Neural progenitor cell (in vitro differentiated cells): ENCODE data around the gene CSNK1G1. TPM values are rescaled to one million over a fixed set of nuclear protein-coding genes. Genes with fewer than 3 reads are reported as not detected.
"Not testable (repeated sequence)": the region's sequence is repeated elsewhere in the genome, so short reads cannot be mapped to it uniquely, and the experiment has no call there.

Experiments
- DNase-seq: peaks from one replicate; pipeline ENCODE4 v3.0.0-alpha.2; 2016; ENCODE audit warnings: low spot score
- H2AFZ ChIP-seq: fragments of 200-600 bp; sonication (generic); replicated peaks from 2 replicates; pipeline ENCODE4 v1.6.1; 2016; ENCODE audit warnings: antibody characterized with exemption
- H3F3A ChIP-seq: fragments of 200-600 bp; sonication (generic); 2 replicates; pipeline ENCODE4 v1.6.1; 2016; ENCODE audit warnings: antibody characterized with exemption, low read depth
- H3K27ac ChIP-seq: fragments of 200-600 bp; sonication (generic); 2 replicates; pipeline ENCODE4 v1.5.1; 2016; ENCODE audit warnings: mild to moderate bottlenecking
- H3K27me3 ChIP-seq: fragments of 200-600 bp; sonication (generic); 2 replicates; pipeline ENCODE4 v1.6.1; 2016; ENCODE audit warnings: mild to moderate bottlenecking, moderate library complexity
- H3K36me3 ChIP-seq: fragments of 200-600 bp; sonication (generic); 2 replicates; pipeline ENCODE4 v1.5.1; 2016
- H3K4me1 ChIP-seq: fragments of 200-600 bp; sonication (generic); 2 replicates; pipeline ENCODE4 v1.6.1; 2016; ENCODE audit warnings: mixed run types
- H3K4me2 ChIP-seq: fragments of 200-600 bp; sonication (generic); 2 replicates; pipeline ENCODE4 v1.6.1; 2016
- H3K4me3 ChIP-seq: fragments of 200-600 bp; sonication (generic); 2 replicates; pipeline ENCODE4 v1.5.1; 2016
- H3K79me2 ChIP-seq: fragments of 200-600 bp; sonication (generic); 2 replicates; pipeline ENCODE4 v1.6.1; 2016; ENCODE audit warnings: low read depth
- H3K9ac ChIP-seq: fragments of 200-600 bp; sonication (generic); 2 replicates; pipeline ENCODE4 v1.6.1; 2016
- H3K9me3 ChIP-seq: fragments of 200-600 bp; sonication (generic); 2 replicates; pipeline ENCODE4 v1.5.1; 2016; ENCODE audit warnings: low read depth
- H4K20me1 ChIP-seq: fragments of 200-600 bp; sonication (generic); 2 replicates; pipeline ENCODE4 v1.6.1; 2016; ENCODE audit warnings: low read depth
- H3K27ac Mint-ChIP-seq: 3 replicates; pipeline ENCODE4 v1.8.0; 2021; ENCODE audit warnings: mixed read lengths
- H3K27me3 Mint-ChIP-seq: 2 replicates; pipeline ENCODE4 v1.8.0; 2022; ENCODE audit warnings: low read depth, mild to moderate bottlenecking, inconsistent platforms, moderate library complexity, mixed read lengths; ENCODE audit not compliant: insufficient read depth
- H3K36me3 Mint-ChIP-seq: 3 replicates; pipeline ENCODE4 v1.8.0; 2021; ENCODE audit warnings: mixed read lengths
- H3K4me1 Mint-ChIP-seq: 3 replicates; pipeline ENCODE4 v1.8.0; 2021; ENCODE audit warnings: mixed read lengths
- H3K4me3 Mint-ChIP-seq: 3 replicates; pipeline ENCODE4 v1.8.0; 2021; ENCODE audit warnings: mild to moderate bottlenecking, moderate library complexity, mixed read lengths
- H3K9me3 Mint-ChIP-seq: 3 replicates; pipeline ENCODE4 v1.8.0; 2020; ENCODE audit warnings: mixed read lengths
- EZH2 ChIP-seq: fragments of 200-600 bp; sonication (generic); IDR thresholded peaks from 2 replicates; pipeline ENCODE4 v1.6.1; 2017; ENCODE audit warnings: antibody characterized with exemption, mild to moderate bottlenecking, moderate library complexity
- EZH2phosphoT487 ChIP-seq: fragments of 200-600 bp; sonication (generic); IDR thresholded peaks from 2 replicates; pipeline ENCODE4 v1.6.1; 2017; ENCODE audit warnings: antibody characterized with exemption
- total RNA-seq: library from RNA; depleted of rRNA; stranded (reverse); fragments of >200 nt; gene quantifications from 2 replicates; pipeline ENCODE4 v1.2.3, GENCODE V29; 2015; ENCODE audit warnings: low replicate concordance
- TF ChIP-seq, protein P1 (sequence below): fragments of 200-600 bp; sonication (generic); IDR thresholded peaks from 2 replicates; pipeline ENCODE4 v1.5.1; 2017; ENCODE audit warnings: antibody characterized with exemption, mild to moderate bottlenecking

CSNK1G1 gene
- total RNA-seq, 1 donor from 2014 or later = 23.0 TPM

DNA sequence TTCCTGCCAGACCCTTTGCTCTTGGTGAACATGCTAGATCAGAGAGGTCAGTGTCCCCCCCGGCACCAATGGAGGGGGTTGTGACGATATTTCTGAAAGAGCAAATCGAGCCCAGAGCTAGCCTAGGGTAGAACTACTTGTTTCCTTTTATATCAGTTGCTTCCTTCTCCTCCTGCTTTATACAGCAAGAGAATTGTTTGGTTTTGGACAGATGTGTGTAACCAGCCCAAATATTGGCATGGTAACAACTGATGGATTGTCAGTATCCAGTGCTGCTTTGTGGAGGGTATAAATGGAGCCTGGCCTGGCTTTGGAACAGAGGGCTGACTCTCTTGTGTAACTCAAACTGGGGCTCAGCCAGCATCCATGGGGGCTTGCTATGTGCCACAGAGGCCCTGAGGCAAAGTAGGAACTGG lies 233.0 kb downstream of the CSNK1G1 start:
- H3K4me1 Mint-ChIP-seq = no peaks in the 10 kb centered on the region

DNA sequence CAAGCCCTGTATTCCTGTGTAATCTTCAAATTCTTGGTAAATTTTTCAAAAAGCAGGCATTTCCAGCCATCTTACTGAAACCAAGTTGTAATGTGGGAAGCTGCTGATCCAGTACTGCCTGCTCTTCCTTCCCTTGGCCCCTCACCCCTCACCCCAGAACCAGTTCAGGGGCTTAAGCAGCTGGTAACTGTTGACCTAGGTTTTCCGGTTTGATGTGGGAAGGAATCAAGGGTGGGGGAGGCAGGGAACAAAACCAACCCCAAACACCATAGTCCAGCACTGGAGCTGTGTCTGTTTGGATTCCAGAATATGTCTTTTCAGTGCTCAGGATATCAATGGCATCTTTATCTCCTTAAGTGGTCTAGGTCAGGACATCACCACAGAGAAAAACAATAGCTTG lies 233.5 kb downstream of the CSNK1G1 start:
- TF ChIP-seq EZH2phosphoT487 = no peak
- no peak for TF ChIP-seq EZH2
- TF ChIP-seq, protein P1, sequence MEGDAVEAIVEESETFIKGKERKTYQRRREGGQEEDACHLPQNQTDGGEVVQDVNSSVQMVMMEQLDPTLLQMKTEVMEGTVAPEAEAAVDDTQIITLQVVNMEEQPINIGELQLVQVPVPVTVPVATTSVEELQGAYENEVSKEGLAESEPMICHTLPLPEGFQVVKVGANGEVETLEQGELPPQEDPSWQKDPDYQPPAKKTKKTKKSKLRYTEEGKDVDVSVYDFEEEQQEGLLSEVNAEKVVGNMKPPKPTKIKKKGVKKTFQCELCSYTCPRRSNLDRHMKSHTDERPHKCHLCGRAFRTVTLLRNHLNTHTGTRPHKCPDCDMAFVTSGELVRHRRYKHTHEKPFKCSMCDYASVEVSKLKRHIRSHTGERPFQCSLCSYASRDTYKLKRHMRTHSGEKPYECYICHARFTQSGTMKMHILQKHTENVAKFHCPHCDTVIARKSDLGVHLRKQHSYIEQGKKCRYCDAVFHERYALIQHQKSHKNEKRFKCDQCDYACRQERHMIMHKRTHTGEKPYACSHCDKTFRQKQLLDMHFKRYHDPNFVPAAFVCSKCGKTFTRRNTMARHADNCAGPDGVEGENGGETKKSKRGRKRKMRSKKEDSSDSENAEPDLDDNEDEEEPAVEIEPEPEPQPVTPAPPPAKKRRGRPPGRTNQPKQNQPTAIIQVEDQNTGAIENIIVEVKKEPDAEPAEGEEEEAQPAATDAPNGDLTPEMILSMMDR = no peak
- Histone ChIP-seq H4K20me1 (no peaks in the 10 kb centered on the region), H3K4me1 (no peaks in the 10 kb centered on the region), H3K36me3 (no peaks in the 10 kb centered on the region), H3K4me3 (no peak overlapping the region), H3K4me2 (no peak overlapping the region), H3K27ac (no peak overlapping the region), H3K79me2 (no peaks in the 10 kb centered on the region), H3K27me3 (no peaks in the 10 kb centered on the region), H3K9ac (no peak overlapping the region), H3F3A (no peaks in the 10 kb centered on the region), H3K9me3 (no peaks in the 10 kb centered on the region), H2AFZ (no peak overlapping the region)
- H3K36me3 Mint-ChIP-seq = peaks cover 20% of the 10 kb centered on the region
- H3K4me1 Mint-ChIP-seq = no peaks in the 10 kb centered on the region
- no peak for DNase-seq
- no peaks in the 10 kb centered on the region for H3K27me3 Mint-ChIP-seq
- H3K9me3 Mint-ChIP-seq = no peaks in the 10 kb centered on the region
- no peak overlapping the region for H3K27ac Mint-ChIP-seq
- H3K4me3 Mint-ChIP-seq = no peak overlapping the region

More for the DNA sequence above, 233.0 kb downstream of the CSNK1G1 start:
- Histone ChIP-seq H3K27me3 (no peaks in the 10 kb centered on the region), H3K27ac (no peak overlapping the region), H4K20me1 (no peaks in the 10 kb centered on the region), H3K9me3 (no peaks in the 10 kb centered on the region), H3K4me2 (no peak overlapping the region), H3K4me3 (no peak overlapping the region), H2AFZ (no peak overlapping the region), H3K4me1 (no peaks in the 10 kb centered on the region), H3K36me3 (no peaks in the 10 kb centered on the region), H3K79me2 (no peaks in the 10 kb centered on the region), H3F3A (no peaks in the 10 kb centered on the region), H3K9ac (no peak overlapping the region)
- H3K4me3 Mint-ChIP-seq = no peak overlapping the region
- peaks cover 25% of the 10 kb centered on the region for H3K36me3 Mint-ChIP-seq
- H3K27me3 Mint-ChIP-seq = no peaks in the 10 kb centered on the region
- TF ChIP-seq EZH2phosphoT487 (no peak), EZH2 (no peak)
- TF ChIP-seq, protein P1 = no peak
- no peak for DNase-seq
- no peaks in the 10 kb centered on the region for H3K9me3 Mint-ChIP-seq
- H3K27ac Mint-ChIP-seq = no peak overlapping the region

DNA sequence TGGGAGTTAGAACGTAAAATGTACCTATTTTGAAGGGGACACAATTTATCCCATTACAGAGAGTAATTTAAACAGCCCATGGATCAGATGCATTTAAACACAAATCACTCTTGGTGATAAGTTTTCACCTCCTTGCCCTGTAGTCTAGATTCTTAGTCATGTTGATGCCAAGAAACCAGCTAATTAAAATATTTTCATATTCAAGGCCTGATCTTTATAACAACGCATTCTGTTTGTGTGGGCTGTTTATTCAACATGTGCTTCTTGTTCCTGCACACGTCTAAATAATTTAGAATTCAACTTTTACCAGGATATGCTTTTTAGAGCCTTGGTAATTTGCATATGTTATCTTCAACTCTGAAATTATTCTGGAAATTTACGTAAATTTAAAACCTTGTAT lies 234.4 kb downstream of the CSNK1G1 start:
- no peaks in the 10 kb centered on the region for H3K4me1 Mint-ChIP-seq
- TF ChIP-seq, protein P1 = no peak
- TF ChIP-seq EZH2 (no peak), EZH2phosphoT487 (no peak)
- Histone ChIP-seq H3F3A (no peaks in the 10 kb centered on the region), H3K9ac (no peak overlapping the region), H4K20me1 (no peaks in the 10 kb centered on the region), H3K4me2 (no peak overlapping the region), H2AFZ (no peak overlapping the region), H3K27ac (no peak overlapping the region), H3K4me1 (no peaks in the 10 kb centered on the region), H3K79me2 (no peaks in the 10 kb centered on the region), H3K9me3 (no peaks in the 10 kb centered on the region), H3K27me3 (no peaks in the 10 kb centered on the region), H3K4me3 (no peak overlapping the region), H3K36me3 (no peaks in the 10 kb centered on the region)
- DNase-seq = no peak
- H3K36me3 Mint-ChIP-seq = peaks cover 18% of the 10 kb centered on the region
- H3K27me3 Mint-ChIP-seq = no peaks in the 10 kb centered on the region
- H3K27ac Mint-ChIP-seq = no peak overlapping the region
- H3K9me3 Mint-ChIP-seq = no peaks in the 10 kb centered on the region
- H3K4me3 Mint-ChIP-seq = no peak overlapping the region

DNA sequence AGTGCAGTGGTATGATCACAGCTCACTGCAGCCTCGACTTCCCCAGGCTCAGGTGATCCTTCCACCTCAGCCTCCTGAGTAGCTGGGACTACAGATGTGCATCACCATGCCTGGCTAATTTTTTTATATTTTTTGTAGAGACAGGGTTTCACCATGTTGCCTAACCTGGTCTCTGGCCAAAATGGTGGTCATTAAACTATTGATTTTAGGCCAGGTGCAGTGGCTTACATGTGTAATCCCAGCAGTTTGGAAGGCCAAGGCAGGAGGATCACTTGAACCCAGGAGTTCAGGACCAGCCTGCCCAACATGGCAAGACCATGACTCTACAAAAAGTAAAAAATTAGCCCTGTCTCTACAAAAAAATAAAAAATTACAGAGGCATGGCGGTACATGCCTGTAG lies 235.7 kb downstream of the CSNK1G1 start:
- H2AFZ ChIP-seq, H3K4me3 Mint-ChIP-seq, H3K36me3 ChIP-seq, H3K4me1 Mint-ChIP-seq, H3K4me1 ChIP-seq, H4K20me1 ChIP-seq, H3K4me3 ChIP-seq, H3K9ac ChIP-seq, H3K9me3 ChIP-seq, H3K4me2 ChIP-seq, H3K27me3 ChIP-seq, H3K27ac ChIP-seq, H3K9me3 Mint-ChIP-seq, H3F3A ChIP-seq, H3K27ac Mint-ChIP-seq, H3K79me2 ChIP-seq, H3K27me3 Mint-ChIP-seq, DNase-seq: not testable (repeated sequence)
- peaks cover 13% of the 10 kb centered on the region for H3K36me3 Mint-ChIP-seq
